ENCODE data around the gene ZNF324. TPM values are rescaled to one million over a fixed set of nuclear protein-coding genes. Genes with fewer than 3 reads are reported as not detected.
A peak's percentile ranks its signal among the peaks of the same experiment; 100 is the strongest.
"Not testable (repeated sequence)": the region's sequence is repeated elsewhere in the genome, so short reads cannot be mapped to it uniquely, and the experiment has no call there.

The ZNF324 gene
- total RNA-seq, 4 donors from 2014 or later: 7.3 to 23.3 (median 15.8) TPM

DNA sequence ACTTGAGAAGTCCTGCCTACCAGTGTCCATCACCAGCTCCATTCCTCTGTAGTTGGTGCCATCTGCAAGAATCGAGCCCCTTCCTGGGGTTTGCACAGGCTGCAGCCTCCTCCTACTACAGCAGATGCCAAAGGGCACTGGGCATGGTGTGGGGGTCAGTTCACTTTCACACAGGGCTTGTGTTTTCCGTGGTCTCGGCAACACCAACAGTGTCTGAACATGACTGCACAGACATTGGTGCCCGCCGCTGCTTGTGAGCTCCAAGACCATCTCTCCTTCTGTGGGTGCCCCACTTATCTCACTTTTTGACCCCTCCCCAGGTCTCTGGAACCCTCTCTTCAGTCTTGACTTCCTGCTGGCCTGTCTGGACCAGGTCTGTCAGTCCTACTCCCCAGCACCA is 24.5 kb downstream of the ZNF324 start:
- TF ChIP-seq, protein P1, sequence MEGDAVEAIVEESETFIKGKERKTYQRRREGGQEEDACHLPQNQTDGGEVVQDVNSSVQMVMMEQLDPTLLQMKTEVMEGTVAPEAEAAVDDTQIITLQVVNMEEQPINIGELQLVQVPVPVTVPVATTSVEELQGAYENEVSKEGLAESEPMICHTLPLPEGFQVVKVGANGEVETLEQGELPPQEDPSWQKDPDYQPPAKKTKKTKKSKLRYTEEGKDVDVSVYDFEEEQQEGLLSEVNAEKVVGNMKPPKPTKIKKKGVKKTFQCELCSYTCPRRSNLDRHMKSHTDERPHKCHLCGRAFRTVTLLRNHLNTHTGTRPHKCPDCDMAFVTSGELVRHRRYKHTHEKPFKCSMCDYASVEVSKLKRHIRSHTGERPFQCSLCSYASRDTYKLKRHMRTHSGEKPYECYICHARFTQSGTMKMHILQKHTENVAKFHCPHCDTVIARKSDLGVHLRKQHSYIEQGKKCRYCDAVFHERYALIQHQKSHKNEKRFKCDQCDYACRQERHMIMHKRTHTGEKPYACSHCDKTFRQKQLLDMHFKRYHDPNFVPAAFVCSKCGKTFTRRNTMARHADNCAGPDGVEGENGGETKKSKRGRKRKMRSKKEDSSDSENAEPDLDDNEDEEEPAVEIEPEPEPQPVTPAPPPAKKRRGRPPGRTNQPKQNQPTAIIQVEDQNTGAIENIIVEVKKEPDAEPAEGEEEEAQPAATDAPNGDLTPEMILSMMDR (IDR thresholded peaks at IDR 0.05): no peak
- DNase-seq (ENCODE audit: low spot score) (no peak), ATAC-seq (ENCODE audit: low FRiP score) (no peak)

- ATAC-seq (ENCODE audit: low FRiP score) (no peak), DNase-seq (ENCODE audit: low spot score) (no peak)
- TF ChIP-seq, protein P1 (IDR thresholded peaks at IDR 0.05): no peak
These were observed 25.4 kb downstream of the ZNF324 start for GRCh38 chr19:58492265-58492664.

GRCh38 chr19:58497634-58498170 is 30.8 kb downstream of the ZNF324 start:
- no peak for ATAC-seq (ENCODE audit: low FRiP score)
- TF ChIP-seq, protein P1 (IDR thresholded peaks at IDR 0.05): no peak
- no peak for DNase-seq (ENCODE audit: low spot score)

DNA sequence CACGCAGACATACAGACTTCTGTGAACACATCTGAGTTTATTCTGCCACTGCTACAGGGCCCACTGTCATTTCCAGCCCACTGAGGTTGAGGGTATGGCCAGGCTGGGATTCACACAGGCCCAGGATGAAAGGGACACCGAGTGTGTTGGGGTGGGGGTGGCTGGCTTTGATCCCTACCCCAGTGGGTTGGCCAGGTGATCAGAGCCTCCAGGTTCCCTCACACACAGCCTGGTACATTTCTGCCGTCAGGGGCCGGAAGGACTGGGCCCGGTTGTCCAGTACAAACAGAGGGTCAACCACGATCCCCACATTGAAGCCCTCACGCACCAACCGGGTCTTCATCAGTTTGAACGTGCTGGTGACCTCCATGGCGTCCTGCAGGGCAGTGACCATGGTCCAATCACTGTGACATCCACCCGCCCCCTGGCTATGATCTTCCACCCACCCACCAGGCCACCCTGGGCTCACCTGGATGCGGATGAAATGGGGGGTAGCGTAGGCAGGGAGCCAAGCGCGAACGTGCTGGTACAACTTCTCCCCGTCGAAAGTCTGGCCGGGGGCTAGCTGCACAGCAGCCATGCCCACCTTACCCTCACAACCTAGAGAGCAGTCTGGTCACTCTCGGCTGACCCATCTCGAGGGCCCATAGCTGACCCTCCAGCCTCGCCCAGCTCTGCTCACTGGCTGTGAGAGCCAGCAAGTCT is 31.6 kb downstream of the ZNF324 start:
- DNase-seq (ENCODE audit: low spot score): no peak
- TF ChIP-seq, protein P1 (IDR thresholded peaks at IDR 0.05): no peak

DNA sequence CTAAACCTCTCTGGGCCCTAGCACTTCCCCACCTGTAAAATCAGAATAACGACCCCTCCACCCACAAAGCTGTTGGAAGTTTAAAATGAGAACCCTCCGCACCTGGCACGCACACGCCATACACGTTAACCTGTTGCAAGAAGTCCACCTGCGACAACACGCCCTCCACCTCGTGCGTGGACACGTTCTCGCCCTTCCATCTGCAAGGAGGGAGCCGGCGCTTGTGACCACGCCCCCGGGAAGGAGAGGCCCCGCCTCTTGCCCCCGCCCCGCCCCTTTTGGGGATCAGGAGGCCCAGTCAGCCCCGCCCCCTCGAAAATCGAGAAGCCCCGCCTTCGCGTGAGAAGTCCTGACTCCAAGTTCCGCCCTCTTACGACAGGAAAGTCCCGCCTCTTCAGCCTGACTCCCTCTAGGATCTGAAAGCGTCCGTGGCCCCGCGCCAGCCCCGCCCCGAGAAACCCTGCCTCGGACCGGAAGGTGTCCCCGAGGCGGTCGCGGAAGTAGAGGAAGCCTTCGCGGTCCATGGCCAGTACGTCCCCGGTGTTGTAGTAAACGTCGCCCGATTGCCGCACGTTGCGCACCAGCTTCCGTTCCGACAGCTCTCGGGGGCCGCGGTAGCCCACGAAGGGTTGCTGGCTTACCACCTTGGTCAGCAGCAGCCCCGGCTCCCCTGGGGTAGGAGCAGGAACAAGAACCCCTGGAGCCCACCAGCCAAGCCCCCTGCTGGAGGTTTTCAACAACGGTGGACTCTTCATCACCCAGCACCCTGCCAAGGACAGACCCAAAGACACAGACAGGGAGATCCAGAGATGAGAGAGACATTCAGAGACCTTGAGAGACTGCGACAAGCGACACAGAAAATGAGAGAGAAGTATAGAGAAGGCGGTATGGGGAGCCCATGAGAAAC is 32.4 kb downstream of the ZNF324 start:
- DNase-seq (ENCODE audit: low spot score): peak; percentile 98
- TF ChIP-seq, protein P1 (IDR thresholded peaks at IDR 0.05): no peak
- peak; percentile 99 for ATAC-seq (ENCODE audit: low FRiP score)

More for the DNA sequence above, 31.6 kb downstream of the ZNF324 start:
- ATAC-seq (ENCODE audit: low FRiP score): no peak

DNA sequence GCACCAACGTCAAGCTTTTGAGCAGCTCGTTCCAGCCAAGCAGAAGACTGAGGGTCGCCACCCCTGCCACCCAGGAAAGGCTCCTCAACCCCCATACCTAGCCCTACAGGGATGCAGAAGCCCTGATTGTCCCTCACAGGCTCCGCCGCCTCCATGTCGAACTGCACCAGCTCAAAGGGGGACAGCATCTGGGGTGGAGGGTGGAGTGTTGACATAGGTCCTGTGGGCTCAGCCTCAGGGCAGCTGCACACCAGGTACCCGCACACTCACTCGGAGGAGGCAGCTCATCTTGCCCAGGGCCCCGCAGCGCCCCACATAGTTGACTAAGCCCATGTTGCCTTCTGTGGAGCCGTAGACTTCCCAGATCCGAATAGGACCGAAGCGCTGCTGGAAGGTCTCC is 33.4 kb downstream of the ZNF324 start:
- no peak for DNase-seq (ENCODE audit: low spot score)
- TF ChIP-seq, protein P1 (IDR thresholded peaks at IDR 0.05): no peak
- ATAC-seq (ENCODE audit: low FRiP score): no peak

DNA sequence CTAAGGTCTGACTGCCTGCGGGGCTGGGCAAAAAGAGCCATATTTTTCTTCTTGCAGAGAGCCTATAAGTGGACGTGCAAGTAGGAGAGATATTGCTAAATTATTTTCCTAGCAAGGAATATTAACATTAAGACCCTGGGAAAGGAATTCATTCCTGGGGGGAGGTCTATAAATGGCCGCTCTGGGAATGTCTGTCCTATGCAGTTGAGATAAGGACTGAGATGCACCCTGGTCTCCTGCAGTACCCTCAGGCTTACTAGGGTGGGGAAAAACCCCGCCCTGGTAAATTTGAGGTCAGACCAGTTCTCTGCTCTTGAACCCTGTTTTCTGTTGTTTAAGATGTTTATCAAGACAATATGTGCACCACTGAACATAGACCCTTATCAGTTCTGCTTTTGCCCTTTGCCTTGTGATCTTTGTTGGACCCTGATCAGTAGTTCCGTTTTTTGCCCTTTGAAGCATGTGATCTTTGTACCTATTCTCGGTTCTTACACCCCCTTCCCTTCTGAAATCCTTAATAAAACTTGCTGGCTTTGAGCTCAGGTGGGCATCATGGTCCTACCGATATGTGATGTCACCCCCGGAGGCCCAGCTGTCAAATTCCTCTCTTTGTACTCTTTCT is 40.8 kb downstream of the ZNF324 start:
- DNase-seq (ENCODE audit: low spot score); ATAC-seq (ENCODE audit: low FRiP score): not testable (repeated sequence)

Measured in omental fat pad (tissue), 4 donors.